KMS-11 (cell line): ENCODE measurements around the gene ZBTB1.
"Not testable (repeated sequence)": the region's sequence is repeated elsewhere in the genome, so short reads cannot be mapped to it uniquely, and the experiment has no call there.

Experiments
- H2AFZ ChIP-seq: fragments of 200-600 bp; sonication (generic); 2 replicates; pipeline ENCODE4 v1.6.1; 2016; ENCODE audit warnings: antibody characterized with exemption, mixed run types, low read depth
- H3K27ac ChIP-seq: fragments of 200-600 bp; sonication (generic); 2 replicates; pipeline ENCODE4 v1.6.1; 2016; ENCODE audit warnings: mild to moderate bottlenecking, mixed run types
- H3K27me3 ChIP-seq: fragments of 200-600 bp; sonication (generic); 2 replicates; pipeline ENCODE4 v1.6.1; 2017; ENCODE audit warnings: mild to moderate bottlenecking, low read depth, mixed run types, moderate library complexity; ENCODE audit not compliant: insufficient read depth
- H3K36me3 ChIP-seq: fragments of 200-600 bp; sonication (generic); 2 replicates; pipeline ENCODE4 v1.6.1; 2017; ENCODE audit warnings: mild to moderate bottlenecking, mixed run types; ENCODE audit not compliant: insufficient read depth
- H3K4me1 ChIP-seq: fragments of 200-600 bp; sonication (generic); 2 replicates; pipeline ENCODE4 v1.6.1; 2016; ENCODE audit warnings: mild to moderate bottlenecking, low read depth, mixed run types; ENCODE audit not compliant: poor library complexity, severe bottlenecking
- H3K4me2 ChIP-seq: fragments of 200-600 bp; sonication (generic); 2 replicates; pipeline ENCODE4 v1.7.0; 2016; ENCODE audit warnings: mild to moderate bottlenecking, mixed run types
- H3K4me3 ChIP-seq: fragments of 200-600 bp; sonication (generic); IDR thresholded peaks from 2 replicates; pipeline ENCODE4 v1.6.1; 2017; ENCODE audit warnings: low read depth, low read length, mixed read lengths; ENCODE audit not compliant: insufficient read depth
- H3K79me2 ChIP-seq: fragments of 200-600 bp; sonication (generic); 2 replicates; pipeline ENCODE4 v1.6.1; 2016; ENCODE audit warnings: low read depth, mixed run types; ENCODE audit not compliant: insufficient read depth
- H3K9ac ChIP-seq: fragments of 200-600 bp; sonication (generic); 2 replicates; pipeline ENCODE4 v1.6.1; 2016; ENCODE audit warnings: mild to moderate bottlenecking, mixed run types
- H4K20me1 ChIP-seq: fragments of 200-600 bp; sonication (generic); 2 replicates; pipeline ENCODE4 v1.6.1; 2016; ENCODE audit warnings: mild to moderate bottlenecking, mixed run types; ENCODE audit not compliant: insufficient read depth
- CTCF ChIP-seq: fragments of 200-600 bp; sonication (generic); conservative IDR thresholded peaks from 2 replicates; pipeline ENCODE4 v1.6.1; 2017; ENCODE audit warnings: low read depth, mild to moderate bottlenecking, antibody characterized with exemption, low read length, moderate library complexity, mixed read lengths

ZBTB1 gene

GRCh38 chr14:64549791-64550620 is 45.4 kb downstream of the ZBTB1 start, which contains the start of gene PPP1R36:
Gene PPP1R36 (plus strand): TSS chr14:64549961. CDS start chr14:64549998, 37 bp downstream.
- TF ChIP-seq CTCF = no peak
- Histone ChIP-seq H3K27ac (no peak within 1 kb of the TSS), H3K4me2 (no peak within 1 kb of the TSS)

GRCh38 chr14:64550621-64551333 is 46.2 kb downstream of the ZBTB1 start:
- no peak overlapping the region for H2AFZ ChIP-seq
- no peak overlapping the region for H3K4me3 ChIP-seq
- no peak for TF ChIP-seq CTCF
- H3K4me2 ChIP-seq = no peak overlapping the region
- no peak overlapping the region for H3K9ac ChIP-seq
- no peak overlapping the region for H3K27ac ChIP-seq
- H4K20me1 ChIP-seq = no peaks in the 10 kb centered on the region
- H3K4me1 ChIP-seq = no peaks in the 10 kb centered on the region
- H3K27me3 ChIP-seq = no peaks in the 10 kb centered on the region
- H3K79me2 ChIP-seq = no peaks in the 10 kb centered on the region
- no peaks in the 10 kb centered on the region for H3K36me3 ChIP-seq

More at GRCh38 chr14:64549791-64550620, 45.4 kb downstream of the ZBTB1 start, which contains the start of gene PPP1R36:
- Histone ChIP-seq H3K4me3 (no peak within 1 kb of the TSS), H3K4me1 (no peaks in the 10 kb centered on the region), H3K79me2 (no peaks in the 10 kb centered on the region), H4K20me1 (no peaks in the 10 kb centered on the region), H3K9ac (no peak within 1 kb of the TSS), H2AFZ (no peak within 1 kb of the TSS), H3K27me3 (no peaks in the 10 kb centered on the region), H3K36me3 (no peaks in the 10 kb centered on the region)

GRCh38 chr14:64554556-64554955 is 50.0 kb downstream of the ZBTB1 start:
- Histone ChIP-seq H3K4me1 (no peaks in the 10 kb centered on the region), H3K4me2 (no peak overlapping the region), H3K9ac (no peak overlapping the region), H3K79me2 (no peaks in the 10 kb centered on the region), H4K20me1 (no peaks in the 10 kb centered on the region), H3K27ac (no peak overlapping the region), H2AFZ (no peak overlapping the region), H3K4me3 (no peak overlapping the region), H3K27me3 (no peaks in the 10 kb centered on the region), H3K36me3 (no peaks in the 10 kb centered on the region)
- TF ChIP-seq CTCF = no peak

- Histone ChIP-seq H3K4me1 (no peaks in the 10 kb centered on the region), H3K4me3 (no peak overlapping the region), H3K79me2 (no peaks in the 10 kb centered on the region), H4K20me1 (no peaks in the 10 kb centered on the region), H3K9ac (no peak overlapping the region), H3K27me3 (no peaks in the 10 kb centered on the region), H3K27ac (no peak overlapping the region), H3K4me2 (no peak overlapping the region), H2AFZ (no peak overlapping the region), H3K36me3 (no peaks in the 10 kb centered on the region)
- TF ChIP-seq CTCF = no peak
Measured at GRCh38 chr14:64556526-64556925, 52.0 kb downstream of the ZBTB1 start.

- not testable (repeated sequence) for H3K27ac ChIP-seq, H3K9ac ChIP-seq, H4K20me1 ChIP-seq, H2AFZ ChIP-seq, H3K27me3 ChIP-seq, H3K79me2 ChIP-seq, H3K4me2 ChIP-seq, H3K4me1 ChIP-seq, H3K36me3 ChIP-seq, H3K4me3 ChIP-seq
Measured at GRCh38 chr14:64558216-64558615, 53.6 kb downstream of the ZBTB1 start.
